Measurements from ENCODE around the gene MTHFD1L.
"Not testable (repeated sequence)": the region's sequence is repeated elsewhere in the genome, so short reads cannot be mapped to it uniquely, and the experiment has no call there.

The MTHFD1L gene

GRCh38 chr6:151095538-151096254, 230.2 kb downstream of the MTHFD1L start:
- no peak for DNase-seq (ENCODE audit: low read depth in 2 of 2)

GRCh38 chr6:151096255-151096612, 230.7 kb downstream of the MTHFD1L start:
- DNase-seq (ENCODE audit: low read depth in 2 of 2) = no peak

GRCh38 chr6:151096691-151097606, 231.4 kb downstream of the MTHFD1L start:
- no peak for DNase-seq (ENCODE audit: low read depth in 2 of 2)

- DNase-seq (ENCODE audit: low read depth in 2 of 2) = peak in 1 of 2 donors; percentile 4
These were observed 232.7 kb downstream of the MTHFD1L start for GRCh38 chr6:151098166-151098565.

- DNase-seq (ENCODE audit: low read depth in 2 of 2) = no peak
These were observed 234.8 kb downstream of the MTHFD1L start for GRCh38 chr6:151100326-151100725.

GRCh38 chr6:151101161-151101815, 235.8 kb downstream of the MTHFD1L start:
- no peak for DNase-seq (ENCODE audit: low read depth in 2 of 2)

- DNase-seq (ENCODE audit: low read depth in 2 of 2) = no peak
These were observed 236.6 kb downstream of the MTHFD1L start for GRCh38 chr6:151101816-151102694.

GRCh38 chr6:151103266-151103665, 237.8 kb downstream of the MTHFD1L start:
- DNase-seq (ENCODE audit: low read depth in 2 of 2) = no peak

GRCh38 chr6:151107897-151108427, 242.5 kb downstream of the MTHFD1L start:
- DNase-seq (ENCODE audit: low read depth in 2 of 2) = no peak

GRCh38 chr6:151108548-151108947, 243.0 kb downstream of the MTHFD1L start:
- DNase-seq (ENCODE audit: low read depth in 2 of 2) = no peak

- no peak for DNase-seq (ENCODE audit: low read depth in 2 of 2)
These were observed 243.9 kb downstream of the MTHFD1L start for GRCh38 chr6:151109361-151109760.

- no peak for DNase-seq (ENCODE audit: low read depth in 2 of 2)
These were observed 244.5 kb downstream of the MTHFD1L start for GRCh38 chr6:151109869-151110575.

GRCh38 chr6:151110576-151110905, 245.0 kb downstream of the MTHFD1L start:
- no peak for DNase-seq (ENCODE audit: low read depth in 2 of 2)

- no peak for DNase-seq (ENCODE audit: low read depth in 2 of 2)
These were observed 246.2 kb downstream of the MTHFD1L start for GRCh38 chr6:151111670-151112069.

- DNase-seq (ENCODE audit: low read depth in 2 of 2) = no peak
These were observed 246.6 kb downstream of the MTHFD1L start for GRCh38 chr6:151112130-151112529.

GRCh38 chr6:151112884-151113283, 247.4 kb downstream of the MTHFD1L start:
- not testable (repeated sequence) for DNase-seq (ENCODE audit: low read depth in 2 of 2)

- no peak for DNase-seq (ENCODE audit: low read depth in 2 of 2)
These were observed 248.1 kb downstream of the MTHFD1L start for GRCh38 chr6:151113641-151114040.

GRCh38 chr6:151118461-151119123, 253.1 kb downstream of the MTHFD1L start:
- DNase-seq (ENCODE audit: low read depth in 2 of 2) = no peak

- DNase-seq (ENCODE audit: low read depth in 2 of 2) = no peak
These were observed 254.5 kb downstream of the MTHFD1L start for GRCh38 chr6:151119823-151120524.

Data from stimulated activated CD4-positive, alpha-beta T cell treated with anti-CD3 and anti-CD28 coated beads, Interleukin-15, amount 100 ng/mL, for 48 hours (primary cell).